MM.1S (cell line): ENCODE data around the gene PDPK1.
"Not testable (repeated sequence)": the region's sequence is repeated elsewhere in the genome, so short reads cannot be mapped to it uniquely, and the experiment has no call there.

ENCODE experiments used
- DNase-seq: peaks from one replicate; pipeline ENCODE4 v3.0.0-alpha.2; 2015
- H2AFZ ChIP-seq: fragments of 300-600 bp; sonication (generic); 2 replicates; pipeline ENCODE4 v1.6.0; 2016; ENCODE audit warnings: antibody characterized with exemption, low read length
- H3F3A ChIP-seq: fragments of 300-600 bp; sonication (generic); 2 replicates; pipeline ENCODE4 v1.6.1; 2016; ENCODE audit warnings: mild to moderate bottlenecking, antibody characterized with exemption, low read length, moderate library complexity, mixed read lengths; ENCODE audit not compliant: insufficient read depth
- H3K27ac ChIP-seq: fragments of 300-600 bp; sonication (generic); 2 replicates; pipeline ENCODE4 v1.5.1; 2016; ENCODE audit warnings: mild to moderate bottlenecking, low read length
- H3K27me3 ChIP-seq: fragments of 300-600 bp; sonication (generic); replicated peaks from 2 replicates; pipeline ENCODE4 v1.6.0; 2016; ENCODE audit warnings: low read length; ENCODE audit not compliant: insufficient read depth
- H3K36me3 ChIP-seq: fragments of 300-600 bp; sonication (generic); replicated peaks from 2 replicates; pipeline ENCODE4 v1.6.1; 2016; ENCODE audit warnings: mild to moderate bottlenecking, low read length, mixed read lengths; ENCODE audit not compliant: insufficient read depth
- H3K4me1 ChIP-seq: fragments of 300-600 bp; sonication (generic); 2 replicates; pipeline ENCODE4 v1.6.1; 2016; ENCODE audit warnings: low read length, mixed read lengths
- H3K4me2 ChIP-seq: fragments of 300-600 bp; sonication (generic); 2 replicates; pipeline ENCODE4 v1.6.0; 2016; ENCODE audit warnings: low read depth, low read length
- H3K4me3 ChIP-seq: fragments of 300-600 bp; sonication (generic); 2 replicates; pipeline ENCODE4 v1.5.1; 2016; ENCODE audit warnings: low read length, mixed read lengths
- H3K79me2 ChIP-seq: fragments of 300-600 bp; sonication (generic); 2 replicates; pipeline ENCODE4 v1.6.1; 2016; ENCODE audit warnings: mixed run types, low read length, mixed read lengths
- H3K9ac ChIP-seq: fragments of 300-600 bp; sonication (generic); 2 replicates; pipeline ENCODE4 v1.6.1; 2016; ENCODE audit warnings: low read length, mixed read lengths
- H3K9me2 ChIP-seq: fragments of 300-600 bp; sonication (generic); replicated peaks from 2 replicates; pipeline ENCODE4 v1.6.1; 2016; ENCODE audit warnings: mild to moderate bottlenecking, low read length, mixed read lengths; ENCODE audit not compliant: insufficient read depth
- H3K9me3 ChIP-seq: fragments of 300-600 bp; sonication (generic); replicated peaks from 2 replicates; pipeline ENCODE4 v1.6.1; 2016; ENCODE audit warnings: mild to moderate bottlenecking, low read length, mixed read lengths; ENCODE audit not compliant: insufficient read depth
- H4K20me1 ChIP-seq: fragments of 300-600 bp; sonication (generic); 2 replicates; pipeline ENCODE4 v1.6.1; 2016; ENCODE audit warnings: mild to moderate bottlenecking, low read length, moderate library complexity, mixed read lengths; ENCODE audit not compliant: insufficient read depth
- TF ChIP-seq, protein P1 (sequence below): fragments of 300-600 bp; sonication (generic); IDR thresholded peaks from 2 replicates; pipeline ENCODE4 v1.5.1; 2016; ENCODE audit warnings: antibody characterized with exemption, low read length, mixed read lengths

Gene PDPK1

DNA sequence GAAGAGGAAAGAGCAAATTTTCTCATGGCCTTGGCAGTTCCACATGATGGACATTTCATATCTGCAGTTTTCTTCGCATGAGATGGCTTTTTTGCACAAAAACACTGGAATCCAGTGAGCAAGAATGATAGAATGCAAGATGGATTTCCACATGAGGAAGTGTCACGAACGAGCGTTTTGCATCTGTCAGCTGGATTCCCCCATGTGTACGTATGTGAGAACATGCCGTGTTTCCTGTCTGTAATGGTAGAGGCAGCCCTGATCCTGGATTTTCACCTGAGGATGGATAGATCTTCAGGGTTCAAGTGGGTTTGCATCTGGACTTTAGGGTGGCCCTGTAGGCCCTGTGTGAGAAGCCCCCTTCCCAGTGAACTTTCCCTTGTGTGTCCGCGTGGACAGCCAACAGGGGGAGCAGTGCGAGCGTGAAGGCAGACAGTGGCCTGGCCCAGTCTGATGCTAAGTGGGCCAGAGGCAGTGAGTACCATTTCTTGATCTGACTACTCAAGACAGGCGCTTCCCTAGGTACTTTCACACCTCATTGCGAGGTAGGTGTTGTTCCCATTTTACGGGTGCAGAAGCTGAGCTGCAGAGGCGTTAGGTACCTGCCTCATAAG lies 2.1 kb downstream of the PDPK1 start:
- not testable (repeated sequence) for H4K20me1 ChIP-seq, H3K4me1 ChIP-seq, H3K9me3 ChIP-seq, H3K9ac ChIP-seq, H3K27ac ChIP-seq, H3K4me3 ChIP-seq, H3F3A ChIP-seq, DNase-seq, H2AFZ ChIP-seq, H3K4me2 ChIP-seq, H3K36me3 ChIP-seq, H3K9me2 ChIP-seq, H3K27me3 ChIP-seq
- peaks cover 49% of the 10 kb centered on the region for H3K79me2 ChIP-seq
- TF ChIP-seq, protein P1, sequence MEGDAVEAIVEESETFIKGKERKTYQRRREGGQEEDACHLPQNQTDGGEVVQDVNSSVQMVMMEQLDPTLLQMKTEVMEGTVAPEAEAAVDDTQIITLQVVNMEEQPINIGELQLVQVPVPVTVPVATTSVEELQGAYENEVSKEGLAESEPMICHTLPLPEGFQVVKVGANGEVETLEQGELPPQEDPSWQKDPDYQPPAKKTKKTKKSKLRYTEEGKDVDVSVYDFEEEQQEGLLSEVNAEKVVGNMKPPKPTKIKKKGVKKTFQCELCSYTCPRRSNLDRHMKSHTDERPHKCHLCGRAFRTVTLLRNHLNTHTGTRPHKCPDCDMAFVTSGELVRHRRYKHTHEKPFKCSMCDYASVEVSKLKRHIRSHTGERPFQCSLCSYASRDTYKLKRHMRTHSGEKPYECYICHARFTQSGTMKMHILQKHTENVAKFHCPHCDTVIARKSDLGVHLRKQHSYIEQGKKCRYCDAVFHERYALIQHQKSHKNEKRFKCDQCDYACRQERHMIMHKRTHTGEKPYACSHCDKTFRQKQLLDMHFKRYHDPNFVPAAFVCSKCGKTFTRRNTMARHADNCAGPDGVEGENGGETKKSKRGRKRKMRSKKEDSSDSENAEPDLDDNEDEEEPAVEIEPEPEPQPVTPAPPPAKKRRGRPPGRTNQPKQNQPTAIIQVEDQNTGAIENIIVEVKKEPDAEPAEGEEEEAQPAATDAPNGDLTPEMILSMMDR, result peak; percentile 6; the same call in 1 of the 2 replicates

DNA sequence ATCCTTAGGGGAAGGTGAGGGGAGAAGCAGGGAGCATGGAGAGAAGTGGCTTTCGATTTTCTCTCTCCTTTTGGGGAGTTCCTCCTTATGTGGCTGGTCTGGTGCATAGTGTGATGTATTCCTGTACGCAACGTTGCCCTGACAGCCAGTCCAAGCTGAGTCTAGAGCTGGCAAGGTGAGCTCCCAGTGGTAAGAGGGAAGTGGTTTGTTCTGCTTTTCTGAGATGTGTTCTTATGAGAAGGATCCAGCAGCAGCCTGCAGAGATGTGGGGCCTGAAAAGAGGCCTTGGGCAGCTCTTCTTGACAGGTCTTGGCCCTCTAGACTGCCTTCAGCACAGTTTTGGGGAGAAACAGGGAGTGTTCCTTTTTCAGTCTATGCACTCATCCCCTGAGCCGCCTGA lies 3.1 kb downstream of the PDPK1 start:
- peaks cover 59% of the 10 kb centered on the region for H3K79me2 ChIP-seq
- H3F3A ChIP-seq, H3K9ac ChIP-seq, H3K36me3 ChIP-seq, H2AFZ ChIP-seq, H3K27ac ChIP-seq, H3K4me2 ChIP-seq, H3K9me3 ChIP-seq, H3K4me1 ChIP-seq, H3K4me3 ChIP-seq, H3K27me3 ChIP-seq, H3K9me2 ChIP-seq, DNase-seq, H4K20me1 ChIP-seq: not testable (repeated sequence)

DNA sequence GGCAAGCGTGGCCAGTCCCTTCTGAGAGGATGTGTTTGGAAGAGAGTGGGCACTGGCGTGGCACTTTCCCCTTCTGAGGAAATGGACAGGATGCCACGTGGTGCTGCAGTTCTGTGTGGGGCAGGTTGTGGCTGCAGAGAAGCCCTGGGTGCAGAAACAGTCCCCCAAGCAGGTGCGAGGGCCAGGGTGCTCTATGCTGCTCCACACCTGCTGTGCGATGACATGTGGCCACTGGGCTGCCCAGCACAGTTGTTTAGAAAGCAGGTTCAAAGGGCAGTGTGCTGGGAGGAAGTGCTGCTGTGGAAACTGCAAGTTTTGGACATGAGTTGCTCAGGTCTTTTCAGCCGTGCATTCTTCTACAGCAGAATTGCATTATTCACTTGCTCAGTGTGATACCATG lies 3.6 kb downstream of the PDPK1 start:
- not testable (repeated sequence) for H2AFZ ChIP-seq, H3K9ac ChIP-seq, H3K4me2 ChIP-seq, H3K4me1 ChIP-seq, H3F3A ChIP-seq, H3K27me3 ChIP-seq, H3K9me2 ChIP-seq, H3K9me3 ChIP-seq, H3K4me3 ChIP-seq, H3K36me3 ChIP-seq, H4K20me1 ChIP-seq, H3K27ac ChIP-seq, DNase-seq
- peaks cover 64% of the 10 kb centered on the region for H3K79me2 ChIP-seq

DNA sequence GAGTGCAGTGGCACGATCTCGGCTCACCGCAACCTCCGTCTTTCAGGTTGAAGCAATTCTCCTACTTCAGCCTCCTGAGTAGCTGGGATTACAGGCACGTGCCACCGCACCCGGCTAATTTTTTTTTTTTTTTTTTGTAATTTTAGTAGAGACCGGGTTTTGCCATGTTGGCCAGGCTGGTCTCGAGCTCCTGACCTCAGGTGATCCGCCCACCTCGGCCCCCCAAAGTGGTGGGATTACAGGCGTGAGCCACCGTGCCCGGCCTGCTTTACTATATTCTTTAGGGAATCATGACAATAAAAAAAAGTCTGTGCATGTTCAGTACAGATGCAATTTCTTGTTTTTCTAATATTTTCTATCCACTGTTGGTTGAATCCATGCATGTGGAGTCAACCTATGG lies 6.0 kb downstream of the PDPK1 start:
- H3K9ac ChIP-seq, H3K27me3 ChIP-seq, DNase-seq, H3K9me3 ChIP-seq, H2AFZ ChIP-seq, H4K20me1 ChIP-seq, H3K36me3 ChIP-seq, H3K27ac ChIP-seq, H3K4me3 ChIP-seq, H3K4me2 ChIP-seq, H3F3A ChIP-seq, H3K9me2 ChIP-seq, H3K4me1 ChIP-seq: not testable (repeated sequence)
- peaks cover 63% of the 10 kb centered on the region for H3K79me2 ChIP-seq

DNA sequence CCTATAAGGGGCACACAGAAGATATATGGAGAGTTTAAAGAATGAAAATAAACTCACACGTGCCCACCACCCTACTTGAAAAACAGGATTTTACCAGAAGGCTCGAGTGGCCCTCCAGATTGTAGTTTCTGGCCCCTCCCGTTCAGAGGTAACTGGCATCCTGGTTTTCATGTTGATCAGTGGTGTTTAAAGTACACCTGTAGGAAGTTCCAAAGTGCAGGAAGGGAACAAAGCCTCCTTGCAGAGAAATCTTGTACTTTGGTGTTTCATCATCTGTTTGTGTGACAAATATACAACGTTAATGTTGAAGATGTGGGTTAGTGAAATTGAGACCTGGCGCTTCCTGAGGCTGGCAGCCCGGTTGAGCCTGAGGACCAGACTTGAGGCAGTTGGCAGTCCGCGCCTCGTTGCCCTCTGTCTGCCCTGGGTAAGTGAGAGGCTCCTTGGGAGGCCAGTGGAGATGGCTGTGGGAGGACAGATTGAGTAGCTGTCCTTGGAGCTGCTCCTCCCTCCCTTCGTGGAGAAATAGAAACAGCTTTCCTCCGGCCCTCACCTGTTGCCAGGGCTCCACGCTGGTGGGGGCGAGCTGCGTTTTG lies 12.6 kb downstream of the PDPK1 start:
- H3K4me2 ChIP-seq, H3K9ac ChIP-seq, H3K27me3 ChIP-seq, H3K9me3 ChIP-seq, H3K9me2 ChIP-seq, H3K4me1 ChIP-seq, H3K27ac ChIP-seq, DNase-seq, H3K4me3 ChIP-seq, H4K20me1 ChIP-seq, H3F3A ChIP-seq, H3K36me3 ChIP-seq, H2AFZ ChIP-seq: not testable (repeated sequence)
- H3K79me2 ChIP-seq, result peaks cover 19% of the 10 kb centered on the region

DNA sequence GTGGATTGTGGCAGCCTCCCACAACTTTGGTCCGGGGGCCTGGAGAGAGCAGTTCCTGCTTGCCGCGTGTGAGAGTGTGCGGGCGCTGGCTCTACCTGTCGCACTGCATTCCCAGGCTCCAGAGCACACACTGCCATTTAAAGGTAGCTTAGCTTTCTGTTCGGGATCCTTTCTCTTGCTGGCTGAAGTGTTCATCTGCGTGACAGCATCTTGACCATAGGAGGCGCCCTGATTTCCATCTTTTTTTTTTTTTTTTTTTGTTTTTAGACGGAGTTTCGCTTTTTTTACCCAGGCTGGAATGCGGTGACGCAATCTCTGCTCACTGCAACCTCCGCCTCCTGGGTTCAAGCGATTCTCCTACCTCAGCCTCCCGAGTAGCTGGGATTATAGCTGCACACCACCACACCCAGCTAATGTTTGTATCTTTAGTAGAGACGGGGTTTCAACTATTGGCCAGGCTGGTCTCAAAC lies 13.6 kb downstream of the PDPK1 start:
- not testable (repeated sequence) for H3K9me3 ChIP-seq, H3K4me1 ChIP-seq, H3F3A ChIP-seq, H3K9ac ChIP-seq, DNase-seq, H3K27me3 ChIP-seq, H4K20me1 ChIP-seq, H3K79me2 ChIP-seq, H3K27ac ChIP-seq, H3K4me2 ChIP-seq, H2AFZ ChIP-seq, H3K36me3 ChIP-seq, H3K4me3 ChIP-seq, H3K9me2 ChIP-seq

DNA sequence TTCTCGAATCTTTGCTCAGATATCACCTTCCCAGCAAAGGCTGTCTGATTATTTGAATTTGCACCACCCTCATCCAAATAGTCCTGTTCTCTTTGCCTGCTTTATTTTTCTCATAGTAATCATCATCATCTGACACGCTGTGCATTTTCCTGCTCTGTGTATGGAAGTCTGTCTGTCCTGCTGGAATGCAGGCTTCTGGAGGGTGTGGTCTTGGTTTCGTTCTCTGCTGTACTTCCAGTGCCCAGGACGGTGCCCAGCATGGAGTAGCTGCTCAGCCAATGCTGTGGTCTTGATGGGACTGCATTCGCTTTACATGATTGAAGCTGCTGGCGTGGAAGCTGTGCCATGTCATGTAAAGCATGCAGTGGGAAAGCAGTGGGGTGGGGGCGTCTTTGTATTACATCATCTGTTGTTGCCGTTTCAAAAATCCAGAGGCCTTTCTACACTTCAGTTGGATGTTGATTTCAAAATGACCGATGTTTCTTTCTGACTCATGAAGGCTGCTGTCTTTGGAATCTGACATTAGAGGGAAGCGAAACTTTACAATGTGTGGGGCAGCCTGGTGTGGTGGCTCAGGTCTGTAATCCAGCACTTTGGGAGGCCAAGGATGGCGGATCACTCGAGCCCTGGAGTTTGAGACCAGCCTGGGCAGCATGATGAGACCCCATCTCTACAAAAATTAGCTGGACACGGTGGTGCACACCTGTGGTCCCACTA lies 17.0 kb downstream of the PDPK1 start:
- not testable (repeated sequence) for H3K36me3 ChIP-seq, H3K4me2 ChIP-seq, H3K4me1 ChIP-seq, H3K9ac ChIP-seq, H4K20me1 ChIP-seq, H3F3A ChIP-seq, H3K79me2 ChIP-seq, H3K27me3 ChIP-seq, H3K27ac ChIP-seq, H2AFZ ChIP-seq, DNase-seq, H3K4me3 ChIP-seq, H3K9me3 ChIP-seq, H3K9me2 ChIP-seq
